GM23338 (cell line): ENCODE data around the gene IDH3A.

Source experiments
- CREB1 ChIP-seq: fragments of 250-450 bp; sonication (Bioruptor Pico); IDR thresholded peaks from 2 replicates; pipeline ENCODE4 v1.5.0; 2020; ENCODE audit warnings: low read depth, mild to moderate bottlenecking, moderate library complexity
- EZH2 ChIP-seq: fragments of 200-600 bp; sonication (generic); IDR thresholded peaks from one replicate; pipeline ENCODE4 v1.8.0; 2017; ENCODE audit warnings: antibody characterized with exemption, mild to moderate bottlenecking, low read depth; ENCODE audit not compliant: unreplicated experiment
- EZH2phosphoT487 ChIP-seq: fragments of 200-600 bp; sonication (generic); IDR thresholded peaks from one replicate; pipeline ENCODE4 v1.8.1; 2018; ENCODE audit warnings: antibody characterized with exemption; ENCODE audit not compliant: unreplicated experiment
- JUNB ChIP-seq: IDR thresholded peaks from one replicate; pipeline ENCODE4 v1.6.1; 2016; ENCODE audit warnings: antibody characterized with exemption; ENCODE audit not compliant: unreplicated experiment
- POLR2AphosphoS5 ChIP-seq: IDR thresholded peaks from 2 replicates; pipeline ENCODE4 v1.6.1; 2016; ENCODE audit warnings: antibody characterized with exemption, low read depth
- STAT1 ChIP-seq: IDR thresholded peaks from one replicate; pipeline ENCODE4 v1.6.1; 2016; ENCODE audit warnings: antibody characterized with exemption; ENCODE audit not compliant: unreplicated experiment
- ZNF331 ChIP-seq: fragments of 250-450 bp; sonication (Bioruptor Pico); IDR thresholded peaks from 2 replicates; pipeline ENCODE4 v1.5.0; 2020; ENCODE audit warnings: low read depth, mild to moderate bottlenecking, moderate library complexity
- TF ChIP-seq, protein P1 (sequence below), 2 experiments: fragments of 200-600 bp in 1 of 2; sonication (generic) in 1 of 2; conservative IDR thresholded peaks; 2 replicates each; pipeline versions ENCODE4 v1.5.1 to v1.6.1; 2016 to 2017; ENCODE audit warnings: antibody characterized with exemption in 2 of 2, low read depth in 2 of 2, mild to moderate bottlenecking in 2 of 2, moderate library complexity in 1 of 2
- TF ChIP-seq, protein P2 (sequence below): IDR thresholded peaks from one replicate; pipeline ENCODE4 v1.6.1; 2018; ENCODE audit warnings: antibody characterized with exemption; ENCODE audit not compliant: unreplicated experiment

DNA sequence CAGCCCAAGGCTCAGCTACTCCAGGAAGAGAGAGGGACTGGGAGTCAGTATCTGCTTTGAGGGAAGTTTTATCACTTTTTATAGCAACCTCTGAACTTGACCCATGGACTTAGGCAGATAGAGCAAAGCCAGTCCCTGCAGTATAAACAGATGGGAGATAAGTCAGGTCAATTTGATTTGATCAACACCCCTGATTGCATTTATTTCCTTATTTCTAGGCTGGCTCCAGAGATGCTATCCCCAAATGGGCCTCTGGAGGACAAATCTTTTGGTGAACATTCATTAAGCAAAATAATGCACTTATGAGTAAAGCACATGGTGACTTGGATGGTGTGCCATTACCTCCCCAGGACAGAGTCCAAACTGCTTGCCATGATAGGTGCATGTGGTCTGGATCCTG lies 8.9 kb upstream of the IDH3A start:
- TF ChIP-seq, protein P1, sequence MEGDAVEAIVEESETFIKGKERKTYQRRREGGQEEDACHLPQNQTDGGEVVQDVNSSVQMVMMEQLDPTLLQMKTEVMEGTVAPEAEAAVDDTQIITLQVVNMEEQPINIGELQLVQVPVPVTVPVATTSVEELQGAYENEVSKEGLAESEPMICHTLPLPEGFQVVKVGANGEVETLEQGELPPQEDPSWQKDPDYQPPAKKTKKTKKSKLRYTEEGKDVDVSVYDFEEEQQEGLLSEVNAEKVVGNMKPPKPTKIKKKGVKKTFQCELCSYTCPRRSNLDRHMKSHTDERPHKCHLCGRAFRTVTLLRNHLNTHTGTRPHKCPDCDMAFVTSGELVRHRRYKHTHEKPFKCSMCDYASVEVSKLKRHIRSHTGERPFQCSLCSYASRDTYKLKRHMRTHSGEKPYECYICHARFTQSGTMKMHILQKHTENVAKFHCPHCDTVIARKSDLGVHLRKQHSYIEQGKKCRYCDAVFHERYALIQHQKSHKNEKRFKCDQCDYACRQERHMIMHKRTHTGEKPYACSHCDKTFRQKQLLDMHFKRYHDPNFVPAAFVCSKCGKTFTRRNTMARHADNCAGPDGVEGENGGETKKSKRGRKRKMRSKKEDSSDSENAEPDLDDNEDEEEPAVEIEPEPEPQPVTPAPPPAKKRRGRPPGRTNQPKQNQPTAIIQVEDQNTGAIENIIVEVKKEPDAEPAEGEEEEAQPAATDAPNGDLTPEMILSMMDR (conservative IDR thresholded peaks at IDR 0.05; ENCODE audit: low read depth in 2 of 2), result no peak
- TF ChIP-seq EZH2phosphoT487 (no peak), POLR2AphosphoS5 (no peak), EZH2 (no peak), CREB1 (no peak), JUNB (no peak), ZNF331 (CRISPR knock-in tag) (no peak), STAT1 (no peak)
- TF ChIP-seq, protein P2, sequence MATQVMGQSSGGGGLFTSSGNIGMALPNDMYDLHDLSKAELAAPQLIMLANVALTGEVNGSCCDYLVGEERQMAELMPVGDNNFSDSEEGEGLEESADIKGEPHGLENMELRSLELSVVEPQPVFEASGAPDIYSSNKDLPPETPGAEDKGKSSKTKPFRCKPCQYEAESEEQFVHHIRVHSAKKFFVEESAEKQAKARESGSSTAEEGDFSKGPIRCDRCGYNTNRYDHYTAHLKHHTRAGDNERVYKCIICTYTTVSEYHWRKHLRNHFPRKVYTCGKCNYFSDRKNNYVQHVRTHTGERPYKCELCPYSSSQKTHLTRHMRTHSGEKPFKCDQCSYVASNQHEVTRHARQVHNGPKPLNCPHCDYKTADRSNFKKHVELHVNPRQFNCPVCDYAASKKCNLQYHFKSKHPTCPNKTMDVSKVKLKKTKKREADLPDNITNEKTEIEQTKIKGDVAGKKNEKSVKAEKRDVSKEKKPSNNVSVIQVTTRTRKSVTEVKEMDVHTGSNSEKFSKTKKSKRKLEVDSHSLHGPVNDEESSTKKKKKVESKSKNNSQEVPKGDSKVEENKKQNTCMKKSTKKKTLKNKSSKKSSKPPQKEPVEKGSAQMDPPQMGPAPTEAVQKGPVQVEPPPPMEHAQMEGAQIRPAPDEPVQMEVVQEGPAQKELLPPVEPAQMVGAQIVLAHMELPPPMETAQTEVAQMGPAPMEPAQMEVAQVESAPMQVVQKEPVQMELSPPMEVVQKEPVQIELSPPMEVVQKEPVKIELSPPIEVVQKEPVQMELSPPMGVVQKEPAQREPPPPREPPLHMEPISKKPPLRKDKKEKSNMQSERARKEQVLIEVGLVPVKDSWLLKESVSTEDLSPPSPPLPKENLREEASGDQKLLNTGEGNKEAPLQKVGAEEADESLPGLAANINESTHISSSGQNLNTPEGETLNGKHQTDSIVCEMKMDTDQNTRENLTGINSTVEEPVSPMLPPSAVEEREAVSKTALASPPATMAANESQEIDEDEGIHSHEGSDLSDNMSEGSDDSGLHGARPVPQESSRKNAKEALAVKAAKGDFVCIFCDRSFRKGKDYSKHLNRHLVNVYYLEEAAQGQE, result no peak
